ENCODE data around the gene GALNT13. TPM values are rescaled to one million over a fixed set of nuclear protein-coding genes. Genes with fewer than 3 reads are reported as not detected.

Gene GALNT13
- total and polyA plus RNA-seq, 2 of the 13 experiments (the other 11 are each of a cell fraction or from before 2014, with no cell fraction given), result 1.3 to 5.0 TPM

- no peak overlapping the region for H3K4me2 ChIP-seq (ENCODE audit: low read depth, low read length)
- intact Hi-C loops (cut with micrococcal nuclease; ENCODE audit: unreplicated experiment) (no loop called here), in situ Hi-C loops (cut with HindIII; ENCODE audit: extremely low pct_ligation_motif_present, low pct_unique_long_range_greater_than_20kb) (no loop called here)
- no peak for TF ChIP-seq ZNF468 (CRISPR knock-in tag; IDR thresholded peaks at IDR 0.05)
- TF ChIP-seq ZFX (CRISPR knock-in tag; IDR thresholded peaks at IDR 0.05; ENCODE audit: low read depth), result no peak
- TF ChIP-seq, protein P1, sequence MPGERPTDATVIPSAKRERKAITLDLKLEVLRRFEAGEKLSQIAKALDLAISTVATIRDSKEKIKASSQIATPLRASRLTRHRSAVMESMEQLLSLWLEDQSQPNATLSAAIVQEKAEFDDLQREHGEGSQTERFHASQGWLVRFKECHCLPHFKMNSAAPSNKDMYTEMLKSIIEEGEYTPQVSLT (CRISPR knock-in tag; IDR thresholded peaks at IDR 0.05; ENCODE audit: borderline replicate concordance, low read depth), result no peak
- no peak for TF ChIP-seq ZNF335 (CRISPR knock-in tag; IDR thresholded peaks at IDR 0.05)
- no peak for TF ChIP-seq TOE1 (CRISPR knock-in tag; IDR thresholded peaks at IDR 0.05)
- TF ChIP-seq ZSCAN9 (CRISPR knock-in tag; IDR thresholded peaks at IDR 0.05; ENCODE audit: borderline replicate concordance), result no peak
- no peak for TF ChIP-seq FOXM1 (CRISPR knock-in tag; IDR thresholded peaks at IDR 0.05)
- TF ChIP-seq SOX5 (CRISPR knock-in tag; IDR thresholded peaks at IDR 0.05; ENCODE audit: borderline replicate concordance), result no peak
- no peak for TF ChIP-seq ZNF180 (CRISPR knock-in tag; IDR thresholded peaks at IDR 0.05; ENCODE audit: borderline replicate concordance, low read depth)
- TF ChIP-seq ZNF652 (CRISPR knock-in tag; IDR thresholded peaks at IDR 0.05; ENCODE audit: borderline replicate concordance, low read depth), result no peak
- no peak for TF ChIP-seq FOXO1 (CRISPR knock-in tag; IDR thresholded peaks at IDR 0.05)
- no peak for TF ChIP-seq HNF4A (CRISPR knock-in tag; IDR thresholded peaks at IDR 0.05)
- no peak for TF ChIP-seq ERF (CRISPR knock-in tag; IDR thresholded peaks at IDR 0.05)
- TF ChIP-seq THAP7 (CRISPR knock-in tag; IDR thresholded peaks at IDR 0.05), result no peak
- no peak for TF ChIP-seq PRDM4 (CRISPR knock-in tag; IDR thresholded peaks at IDR 0.05; ENCODE audit: borderline replicate concordance)
- TF ChIP-seq GMEB2 (CRISPR knock-in tag; IDR thresholded peaks at IDR 0.05; ENCODE audit: low read depth), result no peak
- TF ChIP-seq YEATS2 (CRISPR knock-in tag; IDR thresholded peaks at IDR 0.05; ENCODE audit: borderline replicate concordance), result no peak
- TF ChIP-seq DPF2 (CRISPR knock-in tag; IDR thresholded peaks at IDR 0.05; ENCODE audit: borderline replicate concordance, low read depth), result no peak
- no peak for TF ChIP-seq SMARCC2 (IDR thresholded peaks at IDR 0.05)
- H3K4me1 ChIP-seq (ENCODE audit: insufficient read depth, low read length), result no peaks in the 10 kb centered on the region
- FAIRE-seq (no peak), DNase-seq (ENCODE audit: low spot score) (no peak), ATAC-seq (no peak)
- BruUV-seq (replicated peaks), result no TSS peak
- ChIA-PET CTCF (ENCODE audit: low intra/inter-chr PET ratio, low total read pairs) (no interaction called here), POLR2A (no interaction called here)
- peaks cover 11% of the 10 kb centered on the region for H3K9me3 ChIP-seq (ENCODE audit: low read length)
- no peaks in the 10 kb centered on the region for H4K20me1 ChIP-seq (ENCODE audit: insufficient read depth, low read length)
- H3K36me3 ChIP-seq (replicated peaks in 1 of 2; ENCODE audit: control insufficient read depth in 1 of 2, insufficient read depth in 2 of 2, low read length in 2 of 2), result no peaks in the 10 kb centered on the region
- no peaks in the 10 kb centered on the region for H3K79me2 ChIP-seq (ENCODE audit: insufficient read depth, low read length)
- H3K9ac ChIP-seq (ENCODE audit: insufficient read depth, low read depth, low read length), result no peak overlapping the region
- 4% methylated on average over 2 of the region's 2 CpGs for WGBS (ENCODE audit: low lambda C conversion rate)
- no peak overlapping the region for H3K27ac ChIP-seq (ENCODE audit: extremely low read length, insufficient read depth, low read length)
- H2AFZ ChIP-seq (ENCODE audit: low read length), result no peak overlapping the region
- H3K27me3 ChIP-seq (ENCODE audit: control insufficient read depth in 1 of 2, insufficient read depth in 2 of 2, low read length in 2 of 2), result 0 out of 5 replicates have a peak, but pooled peaks cover 0 to 1% of the 10 kb centered on the region in 2 experiments
- H3K4me3 ChIP-seq (replicated peaks in 1 of 3; ENCODE audit: insufficient read depth in 1 of 3, low read depth in 2 of 3, low read length in 3 of 3), result no peak overlapping the region
Measured at GRCh38 chr2:154189953-154190352, 318.2 kb downstream of the GALNT13 start.
